Measurements from ENCODE around the gene FTO.

- no peak for TF ChIP-seq CTCF (IDR thresholded peaks at IDR 0.05)
- no peak for TF ChIP-seq ZFX (IDR thresholded peaks at IDR 0.05; ENCODE audit: borderline replicate concordance)
Measured at GRCh38 chr16:53866520-53866919, 162.6 kb downstream of the FTO start.
